NCI-H1694 (cell line): ENCODE measurements around the gene ZNF821.
A peak's percentile ranks its signal among the peaks of the same experiment; 100 is the strongest.
"Not testable (repeated sequence)": the region's sequence is repeated elsewhere in the genome, so short reads cannot be mapped to it uniquely, and the experiment has no call there.

Experiments
- DNase-seq: peaks from one replicate; lab custom pipeline; 2025; lab: John Stamatoyannopoulos, UW

The ZNF821 gene

DNA sequence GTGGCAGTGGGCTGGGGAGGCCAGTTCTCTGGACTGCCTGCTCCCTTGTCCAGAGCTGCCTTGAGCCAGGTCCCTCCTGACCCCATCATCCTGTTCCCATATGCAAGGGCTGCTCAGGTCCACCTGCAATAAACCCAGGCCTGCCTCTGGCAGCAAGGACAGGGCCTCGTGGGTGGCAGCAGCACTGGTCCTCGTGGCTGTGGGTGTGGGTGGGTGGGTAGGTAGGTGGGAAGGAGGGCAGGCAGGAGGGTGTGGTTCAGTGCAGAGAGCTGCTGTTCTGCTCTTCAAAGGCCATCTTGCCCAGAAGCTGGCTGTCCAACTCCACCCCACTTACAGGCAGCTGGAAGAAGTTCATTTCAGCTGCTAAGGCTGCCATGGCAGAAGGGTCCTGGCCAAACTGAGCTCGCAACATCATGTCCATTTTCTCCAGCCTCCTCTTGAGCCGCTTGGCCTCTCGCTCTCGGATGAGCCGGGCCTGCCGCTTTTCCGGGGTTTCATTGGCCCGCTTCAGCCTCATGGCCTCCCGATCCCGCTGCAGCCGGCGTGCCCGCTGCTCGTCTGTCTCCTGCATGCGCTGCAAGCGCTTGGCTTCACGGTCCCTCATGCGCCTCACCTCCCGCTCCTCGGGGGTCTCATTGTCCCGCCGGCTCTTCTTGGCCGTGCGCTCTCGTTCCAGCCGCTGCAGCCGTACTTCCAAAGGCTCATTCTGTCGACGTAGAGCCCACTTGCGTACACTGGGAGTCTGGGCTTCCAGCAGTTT, 24.0 kb downstream of the ZNF821 start:
- DNase-seq = no peak

GRCh38 chr16:71855937-71856662, 27.9 kb downstream of the ZNF821 start:
- no peak for DNase-seq

GRCh38 chr16:71854369-71854948, 29.5 kb downstream of the ZNF821 start:
- no peak for DNase-seq

DNA sequence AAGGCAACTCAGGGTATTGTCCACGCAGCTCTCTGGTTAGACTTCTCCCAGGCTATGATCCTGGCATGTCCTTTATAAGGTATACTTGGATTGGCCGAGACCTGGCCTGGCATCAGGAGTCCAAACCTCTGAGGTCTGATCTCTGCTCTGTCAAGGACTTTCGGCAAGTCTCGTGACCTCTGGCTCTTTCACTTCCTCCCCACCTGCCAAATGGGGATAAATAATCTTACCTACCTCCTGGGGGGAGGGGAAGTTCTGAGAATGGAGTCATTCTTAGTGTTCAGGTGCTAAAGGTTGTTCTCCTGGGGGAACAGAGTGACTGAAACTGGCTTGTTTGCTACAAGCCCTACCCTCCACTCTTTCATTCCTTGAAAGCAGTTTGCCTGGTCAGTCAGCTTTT, 30.6 kb downstream of the ZNF821 start:
- no peak for DNase-seq

DNA sequence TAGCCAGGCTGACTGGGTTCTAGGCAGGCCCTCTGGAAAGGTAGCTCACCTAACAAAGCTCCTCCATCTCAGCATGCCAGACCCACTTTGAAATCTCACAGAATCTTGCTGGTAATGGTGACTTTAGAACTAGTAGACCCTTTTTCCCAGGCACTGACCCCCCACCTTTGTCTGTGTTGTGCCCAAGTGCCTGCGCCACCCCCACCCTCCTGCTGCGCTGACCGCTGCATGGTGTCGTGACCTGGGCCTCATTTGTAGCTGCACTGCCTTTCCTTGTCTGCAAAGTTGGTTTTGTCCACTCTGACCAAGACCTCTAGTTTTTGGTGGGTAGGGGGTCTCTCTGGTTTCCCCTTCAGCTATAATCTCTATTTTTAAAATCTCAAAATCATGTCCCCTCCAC, 31.4 kb downstream of the ZNF821 start:
- no peak for DNase-seq

- DNase-seq = no peak
Observed at GRCh38 chr16:71852158-71852557, 31.8 kb downstream of the ZNF821 start.

GRCh38 chr16:71851746-71852145, 32.2 kb downstream of the ZNF821 start:
- no peak for DNase-seq

GRCh38 chr16:71848622-71849021, 35.4 kb downstream of the ZNF821 start:
- no peak for DNase-seq

DNA sequence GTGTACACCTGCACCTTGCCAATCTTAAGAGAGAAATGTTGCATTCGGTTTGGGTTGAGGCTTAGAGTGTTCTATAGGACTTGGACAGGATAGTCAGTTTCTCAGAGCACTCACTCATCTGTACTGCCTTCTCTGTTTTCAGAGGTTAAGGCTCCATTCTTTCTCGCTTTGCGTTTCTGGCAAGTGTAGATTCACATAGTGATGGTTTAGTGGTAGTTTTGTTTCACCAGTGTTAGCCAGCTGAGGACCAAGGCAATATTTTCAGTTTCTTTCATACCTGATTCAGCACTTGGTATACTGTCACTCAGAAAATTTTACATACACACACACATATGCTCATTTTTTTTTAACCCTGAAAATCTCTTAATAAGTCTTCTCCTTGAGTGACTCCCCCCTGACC, 36.9 kb downstream of the ZNF821 start:
- no peak for DNase-seq

DNA sequence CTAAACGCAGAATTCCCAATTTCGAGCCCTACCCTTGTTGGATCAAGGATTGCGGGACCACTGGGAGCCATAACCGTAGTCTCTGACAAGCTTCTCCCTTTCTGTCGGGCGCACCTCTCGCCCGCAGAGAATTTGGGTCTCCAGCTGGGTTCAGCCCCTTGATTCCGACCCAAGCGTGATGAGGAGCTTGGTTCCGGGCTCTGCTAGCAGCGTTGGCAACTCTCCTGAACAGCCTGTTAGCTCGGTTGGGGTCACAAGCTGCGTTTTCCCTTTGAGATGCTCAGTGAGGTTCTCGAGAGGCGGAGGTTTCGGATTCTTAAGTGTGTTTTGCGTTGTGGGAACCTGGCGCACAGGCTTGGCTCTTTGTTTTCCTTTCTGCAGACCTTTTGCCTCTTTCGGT, 37.6 kb downstream of the ZNF821 start:
- DNase-seq = no peak

DNA sequence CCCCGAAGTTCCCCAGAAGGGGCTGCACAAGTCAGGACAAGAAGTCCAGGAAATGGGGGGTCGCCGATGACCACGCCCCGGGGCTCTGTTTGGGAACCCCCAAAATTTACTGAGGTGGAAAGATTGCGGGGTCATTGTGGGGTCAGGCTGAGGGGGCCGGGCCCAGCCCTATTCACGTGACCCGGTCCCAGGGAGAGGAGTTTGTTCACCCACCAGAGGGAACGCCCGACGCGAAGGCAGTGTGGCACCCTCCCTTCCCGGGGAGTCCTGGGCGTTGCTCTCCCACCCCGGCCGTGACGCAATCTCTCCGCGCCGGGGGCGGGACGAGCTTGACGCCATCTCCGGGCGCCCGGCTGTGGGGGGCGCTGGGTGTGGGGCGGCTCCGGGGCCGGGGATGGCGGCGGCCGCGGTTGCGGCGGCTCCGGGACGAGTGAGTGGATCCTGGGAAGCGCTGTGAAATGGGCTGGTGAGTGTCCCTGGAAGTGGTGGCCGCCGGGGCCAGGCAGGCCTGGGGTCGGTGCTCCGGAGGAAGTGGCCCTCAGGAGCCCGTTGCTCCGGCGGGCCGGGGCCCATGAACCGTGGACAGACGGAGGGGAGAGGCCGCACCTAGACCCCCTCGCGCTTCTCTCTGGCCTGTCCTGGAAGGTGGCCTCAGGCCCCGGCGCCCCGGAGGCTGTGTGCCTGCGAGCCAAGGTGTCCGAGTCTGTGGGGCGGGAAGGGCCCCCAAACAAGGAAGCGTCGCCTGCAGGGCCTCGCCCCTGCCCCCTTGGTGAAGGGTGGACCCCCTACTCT, 38.1 kb downstream of the ZNF821 start, which contains the start of gene ATXN1L:
ATXN1L (plus strand) TSS at position 338 of the 792 bp plus-strand sequence. CDS start 3,765 bp downstream, outside the sequence.
- peak; percentile 74 for DNase-seq

- DNase-seq = no peak
Observed at GRCh38 chr16:71843572-71843971, 40.4 kb downstream of the ZNF821 start.

DNA sequence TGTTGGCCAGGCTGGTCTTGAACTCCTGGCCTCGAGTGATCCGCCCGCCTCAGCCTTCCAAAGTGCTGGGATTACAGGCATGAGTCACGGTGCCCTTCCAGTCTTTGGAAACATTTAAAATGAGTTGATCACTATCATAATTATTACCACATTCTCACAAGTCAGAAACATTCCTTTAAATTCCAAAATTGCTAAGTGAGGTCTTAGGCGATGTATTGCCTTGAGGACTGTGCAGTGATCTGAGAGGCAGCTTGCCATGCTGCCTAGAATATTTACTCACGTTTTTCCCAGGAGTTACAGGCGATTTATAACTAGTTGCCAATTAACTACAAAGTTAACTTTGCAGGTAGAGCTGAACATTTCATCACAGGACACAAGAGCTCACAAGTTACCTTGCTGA, 43.9 kb downstream of the ZNF821 start:
- DNase-seq = no peak

DNA sequence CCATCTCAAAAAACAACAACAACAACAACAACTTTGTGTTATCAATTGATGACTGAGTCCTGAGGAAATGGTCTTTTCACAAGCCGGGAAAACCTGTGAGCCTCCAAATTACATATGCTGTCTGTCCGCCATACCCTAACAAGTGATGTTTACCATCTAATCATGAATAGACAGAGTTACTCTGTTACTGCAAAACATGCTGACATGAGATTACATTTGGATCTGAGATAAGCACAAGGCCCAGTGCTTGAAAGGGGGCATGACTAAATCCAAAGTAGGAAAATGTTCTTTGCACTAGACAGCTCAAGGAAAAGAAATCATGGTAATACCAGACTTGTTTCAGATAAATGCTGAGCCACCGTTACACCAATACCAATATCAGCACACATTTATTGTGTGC, 46.8 kb downstream of the ZNF821 start:
- no peak for DNase-seq

GRCh38 chr16:71834291-71834690, 49.7 kb downstream of the ZNF821 start:
- DNase-seq = no peak

DNA sequence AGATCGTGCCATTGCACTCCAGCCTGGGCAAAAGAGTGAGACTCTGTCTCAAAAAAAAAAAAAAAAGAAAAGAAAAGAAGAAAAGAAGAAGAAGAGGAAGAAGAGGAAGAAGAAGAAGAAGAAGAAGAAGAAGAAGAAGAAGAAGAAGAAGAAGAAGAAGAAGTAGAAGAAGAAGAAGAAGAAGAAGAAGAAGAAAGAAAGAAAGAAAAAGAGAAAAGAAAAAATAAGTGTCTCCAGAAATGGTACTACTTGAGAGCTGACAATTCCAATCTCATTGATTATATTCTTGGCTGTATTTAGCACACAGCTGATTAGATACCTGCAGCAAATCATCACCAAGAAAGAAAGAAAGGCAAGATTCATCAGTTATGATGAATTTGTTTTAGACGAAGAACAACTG, 51.9 kb downstream of the ZNF821 start:
- DNase-seq = not testable (repeated sequence)

DNA sequence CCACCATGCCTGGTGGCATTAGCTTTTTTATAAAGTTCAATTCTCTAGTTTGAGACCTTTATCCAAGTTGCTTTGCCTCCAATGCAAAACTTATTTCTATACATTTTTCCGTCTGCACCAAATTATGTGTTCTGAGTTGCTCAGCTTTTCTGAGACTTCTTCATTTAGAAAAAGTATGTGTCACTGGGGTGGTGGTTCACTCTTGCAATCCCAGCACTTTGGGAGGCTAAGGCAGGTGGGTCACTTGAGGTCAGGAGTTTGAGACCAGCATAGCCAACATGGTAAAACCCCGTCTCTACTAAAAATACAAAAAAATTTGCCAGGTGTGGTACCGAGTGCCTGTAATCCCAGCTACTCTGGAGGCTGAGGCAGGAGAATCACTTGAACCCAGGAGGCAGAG, 52.3 kb downstream of the ZNF821 start:
- not testable (repeated sequence) for DNase-seq

DNA sequence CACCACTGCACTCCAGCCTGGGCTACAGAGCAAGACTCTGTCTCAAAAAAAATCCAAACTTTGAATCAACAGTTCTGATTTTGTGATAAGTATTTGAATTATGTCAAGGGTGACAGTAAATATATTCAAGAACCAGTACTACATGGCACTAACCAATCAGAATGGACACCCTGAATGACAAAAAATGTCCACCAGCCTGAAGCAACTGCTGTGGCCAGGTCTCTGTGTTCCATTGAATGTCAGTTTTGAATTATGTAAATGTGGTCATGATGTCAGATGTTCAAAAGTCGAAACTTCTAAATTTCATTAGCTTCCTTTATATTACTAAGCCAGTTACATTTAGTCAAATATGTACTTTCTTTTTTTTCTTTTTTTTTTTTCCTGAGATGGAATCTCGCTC, 53.6 kb downstream of the ZNF821 start:
- DNase-seq = no peak

DNA sequence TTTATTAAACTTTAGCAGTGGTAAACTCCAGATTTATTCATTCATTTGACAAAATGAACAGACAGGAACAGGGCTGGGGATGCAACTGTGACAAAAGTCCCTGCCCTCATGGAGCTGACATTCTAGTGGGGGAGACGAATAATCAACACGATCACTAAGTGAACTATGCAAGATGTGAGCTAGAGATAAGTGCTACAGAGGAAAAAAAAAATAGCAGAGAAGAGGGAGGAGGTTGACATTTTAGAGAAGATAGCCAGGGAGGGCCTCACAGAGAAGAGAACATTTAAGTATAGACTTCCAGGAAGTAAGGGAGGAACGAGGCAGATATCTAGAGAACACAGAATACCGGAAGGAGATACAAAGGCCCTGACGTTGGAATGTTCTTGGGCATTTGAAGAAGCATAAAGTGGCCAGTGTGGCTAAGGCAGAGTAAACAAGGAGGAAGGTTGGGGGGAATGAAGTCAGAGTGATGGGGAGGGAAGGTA, 57.4 kb downstream of the ZNF821 start:
- DNase-seq = no peak

DNA sequence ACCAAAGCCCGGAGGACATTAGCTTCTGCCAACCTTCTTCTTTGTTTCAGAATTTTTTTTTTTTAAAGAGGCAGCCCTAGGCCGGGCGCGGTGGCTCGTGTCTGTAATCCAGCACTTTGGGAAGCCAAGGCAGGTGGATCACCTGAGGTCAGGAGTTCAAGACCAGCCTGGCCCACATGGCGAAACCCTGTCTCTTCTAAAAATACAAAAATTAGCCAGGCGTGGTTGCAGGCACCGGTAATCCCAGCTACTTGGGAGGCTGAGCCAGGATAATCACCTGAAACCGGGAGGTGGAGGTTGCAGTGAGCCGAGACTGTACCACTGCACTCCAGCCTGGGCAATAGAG, 66.9 kb downstream of the ZNF821 start:
- DNase-seq = not testable (repeated sequence)

DNA sequence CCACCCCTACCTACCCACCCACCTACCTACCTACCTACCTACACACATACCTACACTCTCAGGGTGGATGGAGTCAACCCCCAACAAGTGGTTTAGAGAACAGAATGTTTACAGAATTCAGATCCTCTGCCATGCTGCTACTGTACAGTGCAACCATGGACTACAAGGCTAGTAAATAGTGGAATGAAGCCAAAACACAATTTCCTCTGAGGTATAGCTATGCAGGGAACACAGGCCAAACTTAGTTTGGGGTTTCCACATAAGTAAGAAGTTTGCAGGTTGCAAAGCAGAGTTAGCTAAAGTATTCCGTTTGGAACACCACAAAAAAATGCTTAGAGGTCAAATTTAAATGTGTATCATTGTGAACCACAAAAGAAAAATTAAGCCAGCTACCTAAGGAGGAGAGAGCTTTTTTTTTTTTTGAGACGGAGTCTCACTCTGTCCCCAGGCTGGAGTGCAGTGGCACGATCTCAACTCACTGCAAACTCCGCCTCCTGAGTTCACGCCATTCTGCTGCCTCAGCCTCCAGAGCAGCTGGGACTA, 72.7 kb downstream of the ZNF821 start:
- no peak for DNase-seq

DNA sequence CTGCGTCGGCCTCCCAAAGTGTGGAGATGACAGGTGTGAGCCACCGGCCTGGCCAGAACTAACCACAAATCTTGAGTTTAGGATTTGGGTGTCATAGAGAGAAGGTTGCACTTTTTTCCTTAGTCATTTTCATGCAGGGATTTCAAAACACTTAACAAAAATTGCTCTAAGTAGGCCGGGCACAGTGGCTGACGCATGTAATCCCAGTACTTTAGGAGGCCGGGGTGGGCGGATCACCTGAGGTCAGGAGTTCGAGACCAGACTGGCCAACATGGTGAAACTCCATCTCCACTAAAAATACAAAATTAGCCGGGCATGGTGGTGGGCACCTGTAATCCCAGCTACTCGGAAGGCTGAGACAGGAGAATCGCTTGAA, 73.8 kb downstream of the ZNF821 start:
- DNase-seq = not testable (repeated sequence)
